Epithelial cell of esophagus (primary cell): ENCODE data around the gene IRF2.
A peak's percentile ranks its signal among the peaks of the same experiment; 100 is the strongest.
"Not testable (repeated sequence)": the region's sequence is repeated elsewhere in the genome, so short reads cannot be mapped to it uniquely, and the experiment has no call there.

Experiments
- DNase-seq: peaks from one replicate; pipeline ENCODE4 v3.0.0; 2010; ENCODE audit warnings: low read depth
- H3K4me3 ChIP-seq: 2 replicates; pipeline ENCODE4 v1.5.1; 2011; ENCODE audit warnings: mild to moderate bottlenecking, low read length, control low read depth
- CTCF ChIP-seq: IDR thresholded peaks from 2 replicates; pipeline ENCODE4 v1.5.1; 2011; ENCODE audit warnings: low read depth, mild to moderate bottlenecking, low read length, control low read depth, inconsistent platforms; ENCODE audit not compliant: insufficient read depth; ENCODE audit errors: missing control alignments

Gene IRF2

DNA sequence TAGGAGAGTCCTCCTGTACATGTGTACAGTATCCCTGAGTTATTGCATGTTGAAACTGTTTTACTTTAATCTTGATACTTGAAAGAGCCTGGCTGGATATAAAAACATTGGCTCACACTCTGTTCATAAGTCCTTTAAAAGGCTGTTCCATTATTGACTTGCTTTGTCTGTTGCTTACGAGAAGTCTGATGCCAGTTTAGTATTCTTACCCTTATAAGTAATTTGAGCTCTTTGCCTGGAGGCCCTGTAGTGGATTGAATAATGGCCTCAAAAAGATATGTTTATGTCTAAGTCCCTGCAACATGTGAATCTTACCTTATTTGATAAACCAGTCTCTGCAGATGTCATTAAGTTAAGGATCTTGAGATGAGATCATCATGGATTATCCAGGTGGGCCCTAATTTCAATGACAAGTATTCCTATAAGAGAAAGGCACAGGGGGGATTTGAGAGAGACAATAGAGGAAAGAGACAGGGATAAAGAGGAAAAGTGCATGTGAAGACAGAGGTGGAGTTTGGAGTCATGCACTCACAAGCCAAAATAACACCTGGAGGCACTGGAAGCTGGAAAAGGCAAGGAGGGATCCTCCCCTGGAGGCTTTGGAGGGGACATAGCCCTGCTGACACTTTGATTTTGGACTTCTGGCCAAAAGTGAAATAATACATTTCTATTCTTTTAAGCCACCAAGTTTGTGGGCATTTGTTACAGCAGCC lies 98.1 kb downstream of the IRF2 start:
- TF ChIP-seq CTCF, result no peak
- no peak for DNase-seq
- H3K4me3 ChIP-seq, result no peak overlapping the region

GRCh38 chr4:184375623-184376022 lies 98.7 kb downstream of the IRF2 start:
- DNase-seq, H3K4me3 ChIP-seq: not testable (repeated sequence)

DNA sequence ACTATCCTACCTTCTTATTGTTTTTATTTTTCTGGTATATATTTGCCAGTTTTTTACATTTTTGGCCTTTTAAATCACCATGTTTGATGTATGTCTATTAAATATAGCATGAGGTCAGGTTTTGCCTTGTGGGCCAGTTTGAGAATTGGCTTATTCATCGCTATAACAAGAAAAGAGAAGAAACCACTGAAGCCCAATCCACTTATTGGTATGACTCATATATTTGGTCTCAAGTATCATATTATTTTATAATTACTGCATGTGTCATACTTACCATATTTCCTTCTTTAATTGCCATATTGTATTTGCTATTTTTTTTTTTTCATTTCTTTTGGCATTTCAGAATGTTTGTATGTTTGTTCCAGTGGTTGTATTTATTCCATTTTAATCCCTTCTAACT lies 99.3 kb downstream of the IRF2 start:
- H3K4me3 ChIP-seq, result no peak overlapping the region
- TF ChIP-seq CTCF, result no peak
- peak; percentile 65 for DNase-seq

DNA sequence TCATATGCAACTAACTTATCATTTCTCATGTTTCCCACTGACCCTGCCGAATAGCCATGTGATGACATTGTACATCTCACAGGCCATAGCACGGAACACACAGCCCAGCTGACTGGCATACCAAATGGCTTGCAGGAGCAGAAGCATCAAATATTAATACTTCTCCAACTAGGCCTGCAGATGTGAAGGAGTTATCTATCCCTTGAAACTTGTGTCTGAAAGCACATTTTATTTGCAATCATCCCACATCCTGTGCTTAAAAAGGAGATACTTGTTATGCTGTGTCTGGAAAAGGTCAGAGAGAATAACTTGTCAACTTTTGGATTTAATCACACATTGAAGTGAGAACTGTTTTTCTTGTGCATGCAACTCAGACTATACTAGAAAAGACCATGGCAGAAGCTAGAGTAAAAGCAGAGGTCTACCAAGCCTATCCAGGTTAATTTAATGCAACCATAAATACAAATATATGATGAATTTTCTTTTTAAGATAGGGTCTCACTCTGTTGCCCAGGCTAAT lies 100.4 kb downstream of the IRF2 start:
- DNase-seq, result no peak
- no peak for TF ChIP-seq CTCF
- H3K4me3 ChIP-seq, result no peak overlapping the region

DNA sequence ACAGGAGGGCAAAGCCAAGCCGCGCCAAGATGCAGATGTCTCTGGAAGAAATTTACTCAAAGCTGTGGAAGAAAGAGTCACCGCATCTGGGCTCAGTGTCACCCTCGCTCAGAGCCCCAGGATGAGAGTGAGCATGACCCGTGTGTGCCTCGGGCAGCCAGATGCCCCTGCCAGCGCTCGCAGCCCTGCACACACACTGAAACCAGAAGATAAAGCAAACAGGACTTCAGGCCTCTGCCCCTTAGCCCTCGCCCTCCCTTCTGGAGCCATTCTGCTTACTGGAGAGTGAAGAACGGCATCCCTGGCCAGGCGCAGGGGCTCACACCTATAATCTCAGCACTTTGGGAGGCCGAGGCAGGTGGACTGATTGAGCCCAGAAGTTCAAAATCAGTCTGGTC lies 103.0 kb downstream of the IRF2 start:
- H3K4me3 ChIP-seq, result no peak overlapping the region
- no peak for DNase-seq
- no peak for TF ChIP-seq CTCF

- no peak for TF ChIP-seq CTCF
- H3K4me3 ChIP-seq, result no peak overlapping the region
- DNase-seq, result peak; percentile 33
Measured at GRCh38 chr4:184370711-184371389, 103.5 kb downstream of the IRF2 start.

- no peak overlapping the region for H3K4me3 ChIP-seq
- TF ChIP-seq CTCF, result no peak
- DNase-seq, result no peak
Measured at GRCh38 chr4:184369871-184370270, 104.5 kb downstream of the IRF2 start.
